Upper lobe of right lung (tissue), 1 donor: ENCODE results near the gene SNAPIN. TPM values are rescaled to one million over a fixed set of nuclear protein-coding genes. Genes with fewer than 3 reads are reported as not detected.
"Not testable (repeated sequence)": the region's sequence is repeated elsewhere in the genome, so short reads cannot be mapped to it uniquely, and the experiment has no call there.

Experiments used
- ATAC-seq: fragments of 200-7000 bp; cut with Tn5 transposase; one replicate; pipeline ENCODE4 v1.9.1; 2020; ENCODE audit warnings: mild to moderate bottlenecking, moderate library complexity
- DNase-seq: peaks from one replicate; pipeline ENCODE4 v3.0.0-alpha.2; 2020
- H3K27ac ChIP-seq: fragments of 200-600 bp; one replicate; pipeline ENCODE4 v1.8.0; 2022
- H3K27me3 ChIP-seq: fragments of 200-600 bp; one replicate; pipeline ENCODE4 v1.8.0; 2022; ENCODE audit warnings: mild to moderate bottlenecking
- H3K36me3 ChIP-seq: fragments of 200-600 bp; one replicate; pipeline ENCODE4 v1.8.0; 2022
- H3K4me1 ChIP-seq: fragments of 200-600 bp; one replicate; pipeline ENCODE4 v1.8.0; 2022
- H3K4me3 ChIP-seq: fragments of 200-600 bp; one replicate; pipeline ENCODE4 v1.8.0; 2022; ENCODE audit warnings: mild to moderate bottlenecking
- H3K9me3 ChIP-seq: fragments of 200-600 bp; one replicate; pipeline ENCODE4 v1.8.0; 2022
- CTCF ChIP-seq: fragments of 200-600 bp; IDR thresholded peaks from one replicate; pipeline ENCODE4 v1.8.0; 2022; ENCODE audit warnings: antibody characterized with exemption
- intact Hi-C: fragments of 100-400 bp; cut with DNase I; formaldehyde crosslinking; loops from one replicate; pipeline ENCODE4 v1.11.0; 2022
- total RNA-seq: library from RNA; stranded (reverse); fragmentation: NEBNext Ultra II Directional; extraction: Animal tissue kit (Norgen Biotek cat#: 25700); gene quantifications from one replicate; pipeline ENCODE4 v1.2.1, GENCODE V29; 2021
- donor health status: DM: no; HTN: yes; CAD: no; lungs with severe emphysema.

SNAPIN gene
- total RNA-seq, 1 donor from 2014 or later, result 32.7 TPM

GRCh38 chr1:153661111-153661708 lies 2.7 kb downstream of the SNAPIN start:
- TF ChIP-seq CTCF, result no peak
- no peak overlapping the region for H3K27ac ChIP-seq
- H3K36me3 ChIP-seq, result peaks cover 59% of the 10 kb centered on the region
- no peaks in the 10 kb centered on the region for H3K27me3 ChIP-seq
- ATAC-seq (no peak), DNase-seq (peak; percentile 20)
- H3K4me1 ChIP-seq, result peaks cover 8% of the 10 kb centered on the region
- no peak overlapping the region for H3K4me3 ChIP-seq
- intact Hi-C loops, result no loop called here
- H3K9me3 ChIP-seq, result no peaks in the 10 kb centered on the region

DNA sequence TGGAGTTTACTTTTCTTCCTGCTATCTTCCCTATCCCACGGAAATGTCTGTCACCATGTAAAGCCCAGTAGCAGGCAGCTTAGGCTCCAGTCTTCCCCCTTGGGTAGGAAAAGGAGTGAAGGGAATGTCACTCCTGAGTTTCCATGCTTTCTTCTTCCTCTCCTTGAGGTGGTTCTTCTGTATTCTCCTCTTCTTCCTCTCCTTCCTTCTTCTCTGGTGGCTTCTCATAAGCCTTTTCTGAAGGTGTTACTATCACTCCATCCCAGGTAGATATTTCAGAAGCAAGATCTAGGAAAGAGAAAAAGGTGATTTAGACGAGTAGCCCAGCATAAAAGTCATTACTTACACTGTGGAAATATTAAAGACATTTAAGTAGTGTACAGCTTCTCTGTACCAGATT lies 3.8 kb downstream of the SNAPIN start:
- H3K36me3 ChIP-seq, result peaks cover 70% of the 10 kb centered on the region
- no peak overlapping the region for H3K4me3 ChIP-seq
- H3K27ac ChIP-seq, result no peak overlapping the region
- H3K4me1 ChIP-seq, result peaks cover 8% of the 10 kb centered on the region
- H3K27me3 ChIP-seq, result no peaks in the 10 kb centered on the region
- ATAC-seq (no peak), DNase-seq (no peak)
- H3K9me3 ChIP-seq, result no peaks in the 10 kb centered on the region
- no peak for TF ChIP-seq CTCF
- intact Hi-C loops, result no loop called here

DNA sequence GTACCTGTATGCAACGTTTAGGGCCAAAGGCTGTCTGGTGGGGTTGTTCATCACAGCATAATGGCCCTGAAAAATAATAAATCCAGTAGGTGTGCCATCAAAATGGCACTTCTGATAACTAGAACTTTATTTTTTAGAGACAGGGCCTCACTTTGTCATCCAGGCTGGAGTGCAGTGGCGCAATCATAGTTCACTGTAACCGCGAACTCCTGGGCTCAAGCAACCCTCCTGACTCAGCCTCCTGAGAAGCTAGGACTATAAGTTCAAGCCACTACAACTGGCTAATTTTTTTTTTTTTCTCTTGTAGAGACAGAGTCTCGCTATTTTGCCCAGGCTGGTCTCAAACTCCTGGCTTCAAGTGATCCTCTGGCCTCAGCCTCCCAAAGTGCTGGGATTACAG lies 4.7 kb downstream of the SNAPIN start:
- H3K27me3 ChIP-seq, result no peaks in the 10 kb centered on the region
- ATAC-seq, result no peak
- H3K36me3 ChIP-seq, result peaks cover 79% of the 10 kb centered on the region
- no peak overlapping the region for H3K27ac ChIP-seq
- H3K4me3 ChIP-seq, result no peak overlapping the region
- no peak for TF ChIP-seq CTCF
- peak; percentile 39 for DNase-seq
- H3K9me3 ChIP-seq, result no peaks in the 10 kb centered on the region
- H3K4me1 ChIP-seq, result peaks cover 5% of the 10 kb centered on the region
- intact Hi-C loops, result no loop called here

DNA sequence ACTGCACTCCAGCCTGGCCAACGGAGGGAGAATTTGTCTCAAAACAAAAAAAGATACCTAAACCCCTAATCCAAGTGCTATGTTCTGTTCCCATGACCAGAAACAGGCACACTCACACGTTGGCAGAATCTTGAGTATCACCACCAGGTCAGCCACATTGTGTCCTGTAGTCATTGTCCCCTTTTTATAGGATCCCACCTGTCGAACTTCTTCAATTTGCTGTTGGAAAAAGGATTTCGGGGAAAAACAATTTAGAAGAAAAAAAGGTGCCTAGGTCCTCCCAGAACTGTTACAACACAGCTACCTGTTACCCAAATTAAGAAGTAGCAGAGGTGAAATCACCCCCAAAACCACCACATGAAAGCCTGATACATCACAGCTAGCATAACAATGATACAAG lies 8.9 kb downstream of the SNAPIN start:
- Histone ChIP-seq H3K36me3 (peaks cover 73% of the 10 kb centered on the region), H3K4me1 (peaks cover 10% of the 10 kb centered on the region), H3K27me3 (no peaks in the 10 kb centered on the region), H3K4me3 (no peak overlapping the region), H3K27ac (no peak overlapping the region), H3K9me3 (no peaks in the 10 kb centered on the region)
- intact Hi-C loops, result no loop called here
- DNase-seq (no peak), ATAC-seq (no peak)
- TF ChIP-seq CTCF, result no peak

- intact Hi-C loops, result not testable (repeated sequence)
Observed at GRCh38 chr1:153668672-153669071, 10.2 kb downstream of the SNAPIN start.

GRCh38 chr1:153669606-153670005 lies 11.1 kb downstream of the SNAPIN start:
- ATAC-seq (no peak), DNase-seq (no peak)
- intact Hi-C loops, result no loop called here
- Histone ChIP-seq H3K4me3 (peak overlapping the region; percentile 84), H3K27me3 (no peaks in the 10 kb centered on the region), H3K4me1 (peaks cover 10% of the 10 kb centered on the region), H3K9me3 (no peaks in the 10 kb centered on the region), H3K36me3 (peaks cover 52% of the 10 kb centered on the region), H3K27ac (no peak overlapping the region)
- TF ChIP-seq CTCF, result no peak

More at GRCh38 chr1:153668672-153669071, 10.2 kb downstream of the SNAPIN start:
- H3K36me3 ChIP-seq, result peaks cover 61% of the 10 kb centered on the region
- DNase-seq, result peak; percentile 29
- not testable (repeated sequence) for H3K9me3 ChIP-seq, H3K4me1 ChIP-seq, H3K27ac ChIP-seq, H3K27me3 ChIP-seq, ATAC-seq, H3K4me3 ChIP-seq
